GM12891 (cell line): ENCODE results near the gene RUNX3.
"Not testable (repeated sequence)": the region's sequence is repeated elsewhere in the genome, so short reads cannot be mapped to it uniquely, and the experiment has no call there.

Source experiments
- DNase-seq: peaks from one replicate; pipeline ENCODE4 v3.0.0; 2011; ENCODE audit warnings: low spot score; ENCODE audit not compliant: insufficient read length
- FAIRE-seq: peaks from 2 replicates; lab custom pipeline; 2011; peaks lifted over from hg19 to GRCh38; lab: Jason Lieb, UNC
- PAX5 ChIP-seq: IDR thresholded peaks from 2 replicates; pipeline ENCODE4 v1.6.1; 2011; ENCODE audit warnings: low read length, moderate library complexity, mild to moderate bottlenecking; ENCODE audit not compliant: insufficient read depth, severe bottlenecking
- POLR2A ChIP-seq: IDR thresholded peaks from 2 replicates; pipeline ENCODE4 v1.6.1; 2011; ENCODE audit warnings: low read depth, low read length, control low read depth
- POLR2AphosphoS5 ChIP-seq: IDR thresholded peaks from 2 replicates; pipeline ENCODE4 v1.6.1; 2011; ENCODE audit warnings: low read depth, low read length, control low read depth
- POU2F2 ChIP-seq: IDR thresholded peaks from 2 replicates; pipeline ENCODE4 v1.6.1; 2011; ENCODE audit warnings: low read depth, mild to moderate bottlenecking, control low read depth, low read length, moderate library complexity
- SPI1 ChIP-seq: IDR thresholded peaks from 2 replicates; pipeline ENCODE4 v1.6.1; 2011; ENCODE audit warnings: low read depth, low read length, control low read depth
- TAF1 ChIP-seq: IDR thresholded peaks from 2 replicates; pipeline ENCODE4 v1.6.1; 2011; ENCODE audit warnings: low read depth, low read length, control low read depth

Gene RUNX3

DNA sequence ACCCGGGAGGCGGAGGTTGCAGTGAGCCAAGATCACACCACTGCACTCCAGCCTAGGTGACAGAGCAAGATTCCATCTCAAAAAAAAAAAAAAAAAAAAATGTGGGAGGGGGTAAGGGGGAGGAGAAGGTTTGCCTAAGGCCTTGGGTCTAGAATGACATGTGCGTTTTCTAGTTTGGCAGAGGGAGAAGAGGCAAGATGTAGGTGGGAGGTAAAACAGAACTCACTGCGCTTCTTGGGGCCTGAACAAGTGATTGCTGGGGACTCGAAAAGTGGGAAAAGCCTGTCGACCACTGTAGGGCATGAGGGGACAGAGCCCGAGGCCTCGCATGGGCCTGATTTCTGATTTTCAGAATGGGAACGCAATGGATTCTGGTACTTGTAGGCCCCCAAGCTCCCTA, 19.9 kb downstream of the RUNX3 start:
- FAIRE-seq (no peak), DNase-seq (no peak)
- TF ChIP-seq SPI1 (no peak), PAX5 (no peak), POLR2AphosphoS5 (no peak), POLR2A (no peak), POU2F2 (no peak), TAF1 (no peak)

DNA sequence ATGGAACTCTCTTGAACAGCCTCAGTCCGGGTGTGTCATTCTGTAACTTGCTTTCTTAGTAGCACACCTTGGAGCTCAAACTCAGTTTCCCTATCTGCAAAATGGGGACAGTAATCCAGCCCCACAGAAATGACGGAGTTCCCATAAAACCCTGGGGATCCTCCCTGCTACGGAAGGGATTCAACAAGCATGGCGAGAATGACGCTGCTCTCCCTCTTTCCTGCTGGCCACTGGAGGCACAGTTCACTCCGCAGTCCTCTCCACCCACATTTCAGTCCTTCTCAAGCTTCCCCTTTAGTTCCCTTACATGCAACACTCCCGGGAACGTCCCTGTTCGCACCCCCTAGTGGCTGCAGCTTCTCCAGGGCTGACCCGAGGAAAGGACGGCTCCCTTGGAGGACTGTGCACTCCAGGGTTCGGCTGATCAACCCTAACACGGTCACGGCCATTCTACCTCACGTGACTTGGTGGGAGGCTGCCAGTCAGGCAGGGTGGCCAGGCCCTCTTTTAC, 20.6 kb downstream of the RUNX3 start:
- FAIRE-seq: no peak
- no peak for DNase-seq
- no peak for TF ChIP-seq PAX5
- no peak for TF ChIP-seq TAF1
- TF ChIP-seq POLR2AphosphoS5: no peak
- no peak for TF ChIP-seq POU2F2
- TF ChIP-seq SPI1: no peak
- TF ChIP-seq POLR2A: no peak

DNA sequence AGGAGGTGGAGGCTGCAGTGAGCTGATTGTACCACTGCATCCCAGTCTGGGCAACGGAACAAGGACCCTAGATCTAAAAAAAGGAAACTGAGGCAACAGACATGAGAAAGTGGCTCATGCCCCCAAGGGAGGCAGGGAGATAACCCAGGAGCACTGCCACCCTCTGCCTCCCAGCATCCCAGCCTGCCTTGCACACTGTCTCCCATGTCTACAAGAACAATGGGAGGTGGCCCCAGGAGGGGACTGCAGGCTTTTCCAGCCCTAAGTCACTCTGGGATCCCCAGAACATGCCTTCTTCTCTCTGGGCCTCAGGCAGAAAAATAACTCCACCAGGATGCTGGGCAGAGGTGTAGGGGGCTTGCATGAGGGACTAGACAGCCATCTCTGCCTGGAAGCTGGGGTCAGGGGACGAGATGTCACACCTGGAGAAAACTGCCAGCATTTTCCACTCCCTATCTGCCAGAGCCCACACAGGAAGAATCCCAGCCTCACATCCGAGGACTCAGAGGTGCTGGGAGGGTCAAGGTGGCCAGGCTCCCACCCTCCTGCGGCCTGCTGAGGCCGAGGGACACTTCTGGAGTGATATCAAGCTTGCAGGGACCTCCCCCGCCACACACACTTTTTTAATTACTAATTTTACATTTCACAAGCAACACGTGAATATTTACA, 21.4 kb downstream of the RUNX3 start:
- TF ChIP-seq PAX5 (no peak), TAF1 (no peak), POLR2A (no peak), SPI1 (no peak), POU2F2 (no peak), POLR2AphosphoS5 (no peak; the same call in 1 of the 2 replicates)
- FAIRE-seq (no peak), DNase-seq (no peak)

DNA sequence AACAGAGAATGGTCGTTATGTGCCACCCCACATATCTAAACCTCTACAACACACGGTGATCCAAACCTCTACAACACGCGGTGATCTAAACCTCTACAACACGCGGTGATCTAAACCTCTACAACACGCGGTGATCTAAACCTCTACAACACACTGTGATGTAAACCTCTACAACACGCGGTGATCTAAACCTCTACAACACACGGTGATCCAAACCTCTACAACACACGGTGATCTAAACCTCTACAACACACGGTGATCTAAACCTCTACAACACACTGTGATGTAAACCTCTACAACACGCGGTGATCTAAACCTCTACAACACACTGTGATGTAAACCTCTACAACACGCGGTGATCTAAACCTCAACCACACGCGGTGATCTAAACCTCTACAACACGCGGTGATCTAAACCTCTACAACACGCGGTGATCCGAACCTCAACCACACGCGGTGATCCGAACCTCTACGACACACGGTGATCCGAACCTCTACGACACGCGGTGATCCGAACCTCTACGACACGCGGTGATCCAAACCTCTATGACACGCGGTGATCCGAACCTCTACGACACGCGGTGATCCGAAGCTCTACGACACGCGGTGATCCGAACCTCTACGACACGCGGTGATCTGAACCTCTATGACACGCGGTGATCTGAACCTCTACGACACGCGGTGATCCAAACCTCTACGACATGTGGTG, 22.3 kb downstream of the RUNX3 start:
- peak; percentile 48 for FAIRE-seq
- peak; percentile 30; the same call in 1 of the 2 replicates for TF ChIP-seq POLR2A
- DNase-seq: not testable (repeated sequence)

DNA sequence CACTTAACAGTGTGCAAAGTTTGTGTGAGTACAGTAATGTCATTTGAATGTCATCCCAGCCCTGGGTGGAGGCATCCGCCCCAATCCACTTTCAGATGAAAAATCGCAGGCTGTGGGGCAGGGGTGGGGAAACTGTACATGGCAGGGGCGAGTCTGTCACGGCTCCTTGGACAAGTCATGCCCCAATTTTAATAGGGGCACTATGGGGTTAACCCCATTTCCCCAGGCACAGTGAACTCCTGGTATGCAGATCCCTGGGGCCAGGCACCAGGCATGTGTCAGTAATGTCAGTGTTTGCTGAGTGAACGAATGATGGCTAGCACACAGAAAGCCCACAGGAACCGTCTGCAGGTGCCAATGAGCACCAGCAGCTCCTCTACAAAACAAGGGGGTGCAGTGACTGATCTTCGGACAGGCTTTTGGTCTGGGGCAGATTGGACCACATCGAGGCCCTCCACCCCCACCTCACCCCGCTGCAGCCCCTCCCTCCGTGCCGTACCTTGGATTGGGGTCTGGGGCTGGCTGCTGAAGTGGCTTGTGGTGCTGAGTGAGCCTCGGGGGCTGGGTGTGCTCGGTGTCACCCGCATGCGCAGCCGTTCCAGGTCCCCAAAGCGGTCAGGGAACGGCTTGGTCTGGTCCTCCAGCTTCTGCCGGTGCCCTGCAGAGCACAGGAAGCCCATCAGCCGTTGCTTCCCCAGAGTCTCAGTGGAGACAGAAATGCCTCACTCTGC, 23.2 kb downstream of the RUNX3 start:
- TF ChIP-seq POLR2AphosphoS5: no peak
- TF ChIP-seq TAF1: no peak
- no peak for TF ChIP-seq PAX5
- no peak for TF ChIP-seq POLR2A
- TF ChIP-seq POU2F2: no peak
- TF ChIP-seq SPI1: no peak
- no peak for DNase-seq
- FAIRE-seq: no peak

DNA sequence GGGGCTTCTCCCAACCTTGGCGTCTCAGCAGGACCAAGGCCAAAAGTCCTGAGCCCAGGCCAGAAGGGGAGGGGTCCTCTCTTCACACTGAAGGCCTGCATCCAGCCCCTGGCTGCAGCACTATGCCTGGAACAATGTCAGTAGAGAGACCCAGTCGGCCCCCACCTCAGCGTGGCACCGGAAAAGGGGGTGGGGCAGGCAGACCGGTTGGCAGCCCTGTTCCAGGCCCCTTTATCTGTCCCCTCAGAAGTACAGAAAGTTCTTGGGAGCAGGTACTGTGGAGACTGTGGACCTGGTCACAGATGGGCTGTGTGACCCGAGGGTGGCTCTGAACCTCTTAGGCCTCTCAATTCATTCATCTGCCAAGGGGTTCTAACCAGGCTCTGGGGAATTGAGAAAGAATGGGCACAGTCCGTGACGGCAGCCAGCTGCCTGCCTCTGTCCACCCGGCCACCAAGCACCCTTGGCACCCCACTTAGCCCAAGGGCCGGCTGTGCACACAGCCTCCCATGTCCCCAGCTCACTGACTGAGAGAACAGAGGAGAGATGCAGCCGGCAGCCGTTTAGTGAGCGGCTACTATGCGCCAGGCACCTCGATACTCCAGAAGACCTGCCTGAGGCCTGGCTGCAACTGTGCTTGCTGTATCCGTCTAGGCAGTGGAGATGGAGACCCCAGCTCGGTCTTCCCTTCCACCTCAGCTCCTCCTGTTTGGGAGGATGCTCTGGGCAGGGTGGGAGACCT, 23.9 kb downstream of the RUNX3 start:
- DNase-seq: no peak
- no peak for TF ChIP-seq PAX5
- TF ChIP-seq POU2F2: no peak
- no peak for TF ChIP-seq TAF1
- no peak for TF ChIP-seq SPI1
- no peak for TF ChIP-seq POLR2AphosphoS5
- no peak for TF ChIP-seq POLR2A
- no peak for FAIRE-seq

GRCh38 chr1:24905355-24905978, 24.6 kb downstream of the RUNX3 start:
- DNase-seq (no peak), FAIRE-seq (no peak)
- TF ChIP-seq POLR2AphosphoS5: no peak

GRCh38 chr1:24904731-24905354, 25.2 kb downstream of the RUNX3 start:
- no peak for TF ChIP-seq PAX5
- TF ChIP-seq POU2F2: no peak
- no peak for TF ChIP-seq SPI1
- no peak for TF ChIP-seq POLR2A
- no peak for TF ChIP-seq POLR2AphosphoS5
- no peak for TF ChIP-seq TAF1
- DNase-seq (no peak), FAIRE-seq (no peak)
